Fibroblast of the conjunctiva (primary cell): Measurements from ENCODE around the gene ABCA2.

Experiments
- DNase-seq: peaks from one replicate; pipeline ENCODE4 v3.0.0-alpha.2; 2010; ENCODE audit warnings: low read depth

Gene ABCA2

GRCh38 chr9:136980669-136981478 is 47.2 kb downstream of the ABCA2 start:
- DNase-seq: no peak

GRCh38 chr9:136979769-136980587 is 48.1 kb downstream of the ABCA2 start:
- no peak for DNase-seq

GRCh38 chr9:136978865-136979544 is 49.0 kb downstream of the ABCA2 start:
- DNase-seq: no peak

GRCh38 chr9:136978073-136978864 is 49.8 kb downstream of the ABCA2 start:
- no peak for DNase-seq

- DNase-seq: no peak
These were observed 50.4 kb downstream of the ABCA2 start for GRCh38 chr9:136977649-136978072.

GRCh38 chr9:136977223-136977622 is 50.8 kb downstream of the ABCA2 start, which contains the start of gene PTGDS:
PTGDS (plus strand) TSS chr9:136977504; CDS start chr9:136977579, 75 bp downstream.
- no peak for DNase-seq

- no peak for DNase-seq
These were observed 52.4 kb downstream of the ABCA2 start for GRCh38 chr9:136975644-136976043.

- DNase-seq: no peak
These were observed 53.1 kb downstream of the ABCA2 start for GRCh38 chr9:136974817-136975535.

GRCh38 chr9:136973618-136974617 is 54.1 kb downstream of the ABCA2 start:
- DNase-seq: no peak

- no peak for DNase-seq
These were observed 55.3 kb downstream of the ABCA2 start for GRCh38 chr9:136972743-136973142.

GRCh38 chr9:136972335-136972734 is 55.7 kb downstream of the ABCA2 start:
- no peak for DNase-seq

- no peak for DNase-seq
These were observed 56.3 kb downstream of the ABCA2 start for GRCh38 chr9:136971746-136972145.

- no peak for DNase-seq
These were observed 57.7 kb downstream of the ABCA2 start for GRCh38 chr9:136970361-136970760.

GRCh38 chr9:136969774-136970173 is 58.3 kb downstream of the ABCA2 start:
- DNase-seq: no peak

- no peak for DNase-seq
These were observed 58.9 kb downstream of the ABCA2 start for GRCh38 chr9:136969150-136969549.

- no peak for DNase-seq
These were observed 59.5 kb downstream of the ABCA2 start for GRCh38 chr9:136968333-136969127.

GRCh38 chr9:136965771-136966484 is 62.1 kb downstream of the ABCA2 start:
- no peak for DNase-seq

- no peak for DNase-seq
These were observed 63.1 kb downstream of the ABCA2 start for GRCh38 chr9:136964833-136965422.
